SK-N-SH treated with all-trans-retinoic acid at 6 μM for 48 hours (cell line): ENCODE measurements around the gene MDGA2.

Experiments
- ARNTL ChIP-seq: fragments of 450-650 bp; formaldehyde crosslinking; IDR thresholded peaks from 2 replicates; pipeline ENCODE4 v1.5.0; 2020; ENCODE audit warnings: low read depth, mild to moderate bottlenecking, moderate library complexity, borderline replicate concordance
- ISL1 ChIP-seq: fragments of 250-450 bp; sonication (Bioruptor Pico); IDR thresholded peaks from 2 replicates; pipeline ENCODE4 v2.1.2; 2022; ENCODE audit warnings: mild to moderate bottlenecking, moderate library complexity
- ZC3H10 ChIP-seq: fragments of 250-450 bp; sonication (Bioruptor Pico); IDR thresholded peaks from 2 replicates; pipeline ENCODE4 v1.5.1; 2021; ENCODE audit warnings: mild to moderate bottlenecking, moderate library complexity
- ZNF70 ChIP-seq: fragments of 450-650 bp; formaldehyde crosslinking; IDR thresholded peaks from 2 replicates; pipeline ENCODE4 v1.5.0; 2020; ENCODE audit warnings: mild to moderate bottlenecking, moderate library complexity
- TF ChIP-seq, protein P1 (sequence below): fragments of 250-450 bp; sonication (Bioruptor Pico); IDR thresholded peaks from 2 replicates; pipeline ENCODE4 v1.8.0; 2020; ENCODE audit warnings: mild to moderate bottlenecking, moderate library complexity, borderline replicate concordance

DNA sequence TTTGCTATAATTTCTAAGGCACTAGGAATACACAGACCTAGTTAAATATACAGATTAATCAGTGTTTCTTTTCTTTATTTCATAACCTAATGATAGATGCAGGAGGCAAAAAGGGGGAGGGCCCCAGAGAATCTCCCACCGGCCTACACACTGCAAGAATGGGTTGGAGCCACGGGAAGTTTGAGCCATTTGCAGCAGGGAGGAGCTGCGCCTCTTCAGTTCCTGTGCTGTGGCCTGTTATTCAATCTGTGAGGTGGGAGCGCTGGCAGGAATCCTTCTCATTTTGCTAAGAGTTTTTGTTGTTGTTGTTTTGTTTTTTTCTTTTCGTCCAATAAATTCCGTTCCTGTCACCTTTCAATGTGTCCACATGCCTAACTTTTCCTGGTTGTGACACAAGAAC, 772.6 kb downstream of the MDGA2 start:
- TF ChIP-seq ZC3H10 (no peak), ISL1 (CRISPR knock-in tag) (no peak), ARNTL (CRISPR knock-in tag) (no peak), ZNF70 (CRISPR knock-in tag) (no peak)
- TF ChIP-seq, protein P1, sequence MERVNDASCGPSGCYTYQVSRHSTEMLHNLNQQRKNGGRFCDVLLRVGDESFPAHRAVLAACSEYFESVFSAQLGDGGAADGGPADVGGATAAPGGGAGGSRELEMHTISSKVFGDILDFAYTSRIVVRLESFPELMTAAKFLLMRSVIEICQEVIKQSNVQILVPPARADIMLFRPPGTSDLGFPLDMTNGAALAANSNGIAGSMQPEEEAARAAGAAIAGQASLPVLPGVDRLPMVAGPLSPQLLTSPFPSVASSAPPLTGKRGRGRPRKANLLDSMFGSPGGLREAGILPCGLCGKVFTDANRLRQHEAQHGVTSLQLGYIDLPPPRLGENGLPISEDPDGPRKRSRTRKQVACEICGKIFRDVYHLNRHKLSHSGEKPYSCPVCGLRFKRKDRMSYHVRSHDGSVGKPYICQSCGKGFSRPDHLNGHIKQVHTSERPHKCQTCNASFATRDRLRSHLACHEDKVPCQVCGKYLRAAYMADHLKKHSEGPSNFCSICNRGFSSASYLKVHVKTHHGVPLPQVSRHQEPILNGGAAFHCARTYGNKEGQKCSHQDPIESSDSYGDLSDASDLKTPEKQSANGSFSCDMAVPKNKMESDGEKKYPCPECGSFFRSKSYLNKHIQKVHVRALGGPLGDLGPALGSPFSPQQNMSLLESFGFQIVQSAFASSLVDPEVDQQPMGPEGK (CRISPR knock-in tag) = no peak
